ENCODE results near the gene ZBTB16.

- TF ChIP-seq EP300 (conservative IDR thresholded peaks at IDR 0.05; ENCODE audit: poor library complexity, severe bottlenecking) (no peak), EZH2 (IDR thresholded peaks at IDR 0.05; ENCODE audit: borderline replicate concordance, insufficient read depth, low read length, poor library complexity, severe bottlenecking) (no peak), CTCF (IDR thresholded peaks at IDR 0.05; ENCODE audit: poor library complexity, severe bottlenecking) (no peak)
Observed at GRCh38 chr11:114078423-114078822, 18.9 kb downstream of the ZBTB16 start.
